ENCODE measurements around the gene HTT. TPM values are rescaled to one million over a fixed set of nuclear protein-coding genes. Genes with fewer than 3 reads are reported as not detected.

Gene HTT
- total RNA-seq, 1 donor: 44.5 TPM

- no peaks in the 10 kb centered on the region for H3K27me3 ChIP-seq (ENCODE audit: insufficient read depth, low read length)
- TF ChIP-seq CTCF (IDR thresholded peaks at IDR 0.05; ENCODE audit: extremely low read depth, low read depth, low read length): no peak
- no peak overlapping the region for H3K4me2 ChIP-seq (ENCODE audit: insufficient read depth, low read length)
- H3K9me3 ChIP-seq (ENCODE audit: low read depth, low read length): no peaks in the 10 kb centered on the region
- H3K4me3 ChIP-seq (ENCODE audit: insufficient read depth, low read length): no peak overlapping the region
- H3K27ac ChIP-seq (ENCODE audit: low read depth, low read length): no peak overlapping the region
- no peaks in the 10 kb centered on the region for H3K79me2 ChIP-seq (ENCODE audit: insufficient read depth, low read length)
- no peaks in the 10 kb centered on the region for H4K20me1 ChIP-seq (ENCODE audit: insufficient read depth, low read length)
- DNase-seq (ENCODE audit: insufficient read length, low spot score, missing footprints): no peak
- H3K4me1 ChIP-seq (ENCODE audit: insufficient read depth, low read length): peaks cover 6% of the 10 kb centered on the region
- no peak overlapping the region for H2AFZ ChIP-seq (ENCODE audit: low read length)
- H3K36me3 ChIP-seq (ENCODE audit: insufficient read depth, low read length): peaks cover 41% of the 10 kb centered on the region
These were observed 131.5 kb downstream of the HTT start for GRCh38 chr4:3205995-3206394.

GRCh38 chr4:3206439-3207100, 132.1 kb downstream of the HTT start:
- no peak for DNase-seq (ENCODE audit: insufficient read length, low spot score, missing footprints)
- no peak overlapping the region for H3K27ac ChIP-seq (ENCODE audit: low read depth, low read length)
- H3K79me2 ChIP-seq (ENCODE audit: insufficient read depth, low read length): no peaks in the 10 kb centered on the region
- H3K4me1 ChIP-seq (ENCODE audit: insufficient read depth, low read length): peaks cover 5% of the 10 kb centered on the region
- no peak overlapping the region for H2AFZ ChIP-seq (ENCODE audit: low read length)
- H3K36me3 ChIP-seq (ENCODE audit: insufficient read depth, low read length): peaks cover 41% of the 10 kb centered on the region
- no peak overlapping the region for H3K4me3 ChIP-seq (ENCODE audit: insufficient read depth, low read length)
- no peak for TF ChIP-seq CTCF (IDR thresholded peaks at IDR 0.05; ENCODE audit: extremely low read depth, low read depth, low read length)
- H3K27me3 ChIP-seq (ENCODE audit: insufficient read depth, low read length): no peaks in the 10 kb centered on the region
- H3K9me3 ChIP-seq (ENCODE audit: low read depth, low read length): no peaks in the 10 kb centered on the region
- no peak overlapping the region for H3K4me2 ChIP-seq (ENCODE audit: insufficient read depth, low read length)
- no peaks in the 10 kb centered on the region for H4K20me1 ChIP-seq (ENCODE audit: insufficient read depth, low read length)

- DNase-seq (ENCODE audit: insufficient read length, low spot score, missing footprints): peak; percentile 37
- peak; percentile 21 for TF ChIP-seq CTCF (IDR thresholded peaks at IDR 0.05; ENCODE audit: extremely low read depth, low read depth, low read length)
- Histone ChIP-seq H3K4me2 (ENCODE audit: insufficient read depth, low read length) (no peak overlapping the region), H4K20me1 (ENCODE audit: insufficient read depth, low read length) (no peaks in the 10 kb centered on the region), H3K4me1 (ENCODE audit: insufficient read depth, low read length) (no peaks in the 10 kb centered on the region), H3K9me3 (ENCODE audit: low read depth, low read length) (no peaks in the 10 kb centered on the region), H2AFZ (ENCODE audit: low read length) (no peak overlapping the region), H3K36me3 (ENCODE audit: insufficient read depth, low read length) (peaks cover 48% of the 10 kb centered on the region), H3K79me2 (ENCODE audit: insufficient read depth, low read length) (no peaks in the 10 kb centered on the region), H3K27ac (ENCODE audit: low read depth, low read length) (peak overlapping the region; percentile 37), H3K4me3 (ENCODE audit: insufficient read depth, low read length) (no peak overlapping the region), H3K27me3 (ENCODE audit: insufficient read depth, low read length) (no peaks in the 10 kb centered on the region)
These were observed 133.1 kb downstream of the HTT start for GRCh38 chr4:3207531-3208037.

GRCh38 chr4:3208826-3209225, 134.3 kb downstream of the HTT start:
- Histone ChIP-seq H3K4me1 (ENCODE audit: insufficient read depth, low read length) (no peaks in the 10 kb centered on the region), H3K9me3 (ENCODE audit: low read depth, low read length) (no peaks in the 10 kb centered on the region), H3K4me2 (ENCODE audit: insufficient read depth, low read length) (no peak overlapping the region), H3K27ac (ENCODE audit: low read depth, low read length) (no peak overlapping the region), H4K20me1 (ENCODE audit: insufficient read depth, low read length) (no peaks in the 10 kb centered on the region), H3K36me3 (ENCODE audit: insufficient read depth, low read length) (peaks cover 59% of the 10 kb centered on the region), H2AFZ (ENCODE audit: low read length) (no peak overlapping the region), H3K27me3 (ENCODE audit: insufficient read depth, low read length) (no peaks in the 10 kb centered on the region), H3K79me2 (ENCODE audit: insufficient read depth, low read length) (no peaks in the 10 kb centered on the region), H3K4me3 (ENCODE audit: insufficient read depth, low read length) (no peak overlapping the region)
- no peak for DNase-seq (ENCODE audit: insufficient read length, low spot score, missing footprints)
- no peak for TF ChIP-seq CTCF (IDR thresholded peaks at IDR 0.05; ENCODE audit: extremely low read depth, low read depth, low read length)
